GM21619 (cell line): ENCODE measurements around the gene CADM2.

Source experiments
- ATAC-seq: cut with Tn5 transposase; IDR thresholded peaks from one replicate; pipeline ENCODE4 v1.9.1; 2021; ENCODE audit not compliant: unreplicated experiment

Gene CADM2

DNA sequence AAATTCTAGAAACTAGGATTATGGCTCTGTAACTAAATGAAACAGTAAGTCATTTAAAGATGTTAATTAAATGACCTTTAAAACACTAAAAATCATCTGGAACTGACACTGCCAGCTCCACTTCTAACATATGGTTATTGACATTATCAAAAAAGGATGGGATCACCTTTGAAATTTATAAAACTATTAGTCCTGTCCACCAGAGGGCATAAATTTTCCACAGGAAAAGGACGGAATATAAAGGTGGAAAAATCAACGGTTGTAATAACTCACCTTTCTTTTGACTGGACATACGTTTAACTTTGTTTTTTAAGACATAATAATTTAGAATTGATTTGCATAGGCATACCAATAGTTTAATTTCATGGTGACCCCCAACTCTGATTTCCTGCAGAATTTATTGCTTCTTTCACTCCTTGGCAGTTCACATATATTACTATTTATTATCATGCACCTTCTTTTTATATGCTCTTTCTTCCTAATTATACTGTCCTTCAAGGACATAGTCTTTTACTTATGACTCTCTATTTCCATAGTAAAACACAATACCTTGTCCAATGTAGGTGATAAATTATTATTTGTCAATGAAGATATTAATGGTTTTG is 345.7 kb downstream of the CADM2 start:
- ATAC-seq = no peak

DNA sequence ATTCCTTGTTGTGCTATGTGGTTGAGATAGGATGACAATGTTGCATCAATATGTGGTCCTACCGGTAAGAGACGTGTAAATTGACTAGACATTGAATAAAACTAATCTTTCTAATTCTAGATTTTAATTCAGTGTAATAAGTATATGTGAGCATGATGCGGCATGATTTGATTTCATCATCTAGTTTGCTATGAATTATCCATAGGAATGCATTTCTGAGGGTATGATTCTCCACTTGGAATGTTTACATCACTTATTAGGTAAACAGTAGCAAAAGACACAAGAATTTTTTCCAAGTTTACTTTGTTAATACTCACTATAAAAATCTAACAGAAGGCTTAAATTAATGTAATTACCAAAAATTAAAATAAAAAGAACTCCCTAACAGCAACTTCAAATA is 353.5 kb downstream of the CADM2 start:
- no peak for ATAC-seq

DNA sequence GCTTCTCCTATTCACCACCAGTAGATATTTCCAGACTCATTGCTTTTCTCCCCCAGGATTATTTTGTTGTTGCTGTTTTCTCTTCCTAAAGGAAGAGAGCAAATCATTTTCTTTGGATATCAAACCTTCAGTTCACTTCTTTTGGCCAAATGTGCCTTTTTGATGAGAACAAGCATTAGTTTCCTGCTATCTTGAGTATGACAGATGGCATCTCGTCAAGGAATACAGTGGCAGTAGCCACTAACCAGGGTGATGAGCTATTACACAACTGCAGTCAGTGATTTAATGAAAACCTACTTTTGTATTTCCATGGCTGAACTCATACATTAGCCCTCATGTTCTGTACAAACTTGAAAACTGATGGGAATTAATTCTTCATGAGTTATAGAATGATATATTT is 354.6 kb downstream of the CADM2 start:
- no peak for ATAC-seq

DNA sequence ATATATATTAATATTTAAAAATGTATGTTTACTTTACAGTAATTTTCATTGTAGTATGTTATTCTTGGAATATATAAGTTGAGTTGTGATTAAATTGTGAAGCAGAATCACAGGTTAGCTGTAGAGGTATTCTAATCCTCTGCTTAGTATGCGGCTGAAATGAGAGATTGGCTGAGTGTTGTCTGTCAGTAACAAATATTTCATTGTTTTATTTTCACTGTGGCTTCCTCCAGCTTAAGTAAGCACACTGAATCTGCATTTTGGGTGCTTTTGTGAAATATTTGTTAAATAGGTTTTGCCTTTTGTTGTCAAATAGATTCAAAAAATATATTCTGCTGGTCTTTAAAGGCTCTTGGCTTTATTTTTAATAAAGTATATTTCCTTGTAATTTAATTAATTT is 357.5 kb downstream of the CADM2 start:
- no peak for ATAC-seq

DNA sequence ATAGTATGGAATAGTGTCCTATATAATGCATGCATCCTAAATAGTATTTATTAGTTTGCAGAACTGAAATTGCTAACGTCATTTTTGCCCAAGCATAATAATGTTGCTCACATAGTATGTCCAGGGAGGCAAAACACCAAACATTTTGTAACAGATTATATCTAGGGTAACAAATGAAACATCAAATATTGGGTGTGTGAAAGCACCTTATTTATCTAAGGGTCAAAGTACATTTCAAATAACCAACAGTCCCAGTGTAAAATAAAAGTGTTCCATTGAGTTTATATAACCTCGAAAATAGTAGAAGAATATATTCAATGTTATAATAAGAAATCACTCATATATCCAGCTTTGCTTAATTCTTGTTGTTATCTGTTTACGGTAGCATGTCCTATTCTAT is 363.1 kb downstream of the CADM2 start:
- no peak for ATAC-seq

DNA sequence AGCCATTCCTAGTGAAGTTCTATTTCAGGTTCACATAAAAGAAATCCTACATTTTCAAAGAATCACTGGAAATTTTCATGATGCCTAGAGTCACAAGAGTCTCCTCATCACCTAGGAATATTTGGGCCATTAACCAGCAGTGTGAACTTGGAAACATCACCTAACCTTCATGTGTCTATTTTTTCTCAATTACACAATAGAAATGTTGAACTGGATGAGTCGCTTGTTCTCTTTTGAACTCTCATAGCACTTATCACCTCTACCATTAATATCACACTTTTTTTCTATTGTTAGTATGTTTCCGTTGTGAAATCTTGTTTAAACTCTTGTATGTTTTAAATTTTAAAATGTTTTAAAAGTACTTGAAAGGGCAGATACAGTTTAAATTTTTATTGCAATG is 371.3 kb downstream of the CADM2 start:
- ATAC-seq = no peak

DNA sequence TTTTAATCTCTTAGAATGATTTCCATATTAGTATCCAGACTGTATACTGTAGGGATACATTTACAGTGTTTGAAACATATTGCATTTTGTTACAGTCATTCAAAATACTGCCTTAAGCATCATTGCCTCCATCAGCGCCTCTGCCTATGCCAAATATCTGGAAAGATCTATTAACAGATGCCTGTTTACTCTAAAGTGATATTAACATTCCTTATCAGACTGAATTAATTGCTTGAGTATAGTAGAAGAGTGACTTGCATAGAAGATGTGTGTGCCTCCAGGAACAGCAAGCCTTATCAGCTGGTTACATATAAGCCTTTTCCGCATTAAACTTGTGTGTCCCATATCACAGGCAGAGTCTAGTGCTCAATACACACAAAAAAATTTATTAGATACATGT is 379.1 kb downstream of the CADM2 start:
- ATAC-seq = no peak

DNA sequence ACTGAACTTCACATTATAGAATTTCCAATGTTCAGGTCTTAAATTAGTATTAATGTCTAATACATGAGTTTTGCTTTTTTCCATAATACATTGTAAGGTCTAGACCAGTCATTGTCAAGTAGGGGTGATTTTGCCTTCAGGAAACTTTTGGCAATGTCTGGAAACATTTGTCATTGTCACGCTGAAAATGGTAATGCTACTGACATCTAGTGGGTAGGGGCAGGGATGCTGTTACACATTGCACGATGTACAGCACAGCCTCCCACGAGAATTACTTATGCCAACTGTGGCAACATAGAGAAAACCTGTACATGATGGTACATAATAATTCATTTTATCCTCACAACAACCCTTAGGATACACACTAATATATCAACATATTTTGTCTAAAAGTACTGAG is 384.1 kb downstream of the CADM2 start:
- ATAC-seq = no peak

DNA sequence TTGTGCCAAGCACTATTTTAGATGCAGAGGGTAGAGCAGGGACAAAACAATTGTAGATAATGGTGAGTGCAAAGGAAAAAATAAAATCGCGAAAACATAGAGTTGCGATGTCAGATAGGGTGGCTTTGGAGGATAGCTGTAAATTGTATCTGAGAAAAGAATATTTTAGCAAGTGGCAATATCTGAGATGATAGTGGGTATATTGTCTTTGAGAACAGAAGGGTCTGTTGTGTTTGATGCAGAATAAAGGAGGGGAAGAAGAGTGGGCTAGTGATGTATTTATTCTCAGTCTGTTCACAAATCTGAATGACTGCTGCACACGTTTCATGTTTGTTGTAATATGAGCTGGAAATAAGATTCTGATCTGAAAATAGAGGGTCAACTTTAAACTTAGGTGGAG is 396.8 kb downstream of the CADM2 start:
- no peak for ATAC-seq

DNA sequence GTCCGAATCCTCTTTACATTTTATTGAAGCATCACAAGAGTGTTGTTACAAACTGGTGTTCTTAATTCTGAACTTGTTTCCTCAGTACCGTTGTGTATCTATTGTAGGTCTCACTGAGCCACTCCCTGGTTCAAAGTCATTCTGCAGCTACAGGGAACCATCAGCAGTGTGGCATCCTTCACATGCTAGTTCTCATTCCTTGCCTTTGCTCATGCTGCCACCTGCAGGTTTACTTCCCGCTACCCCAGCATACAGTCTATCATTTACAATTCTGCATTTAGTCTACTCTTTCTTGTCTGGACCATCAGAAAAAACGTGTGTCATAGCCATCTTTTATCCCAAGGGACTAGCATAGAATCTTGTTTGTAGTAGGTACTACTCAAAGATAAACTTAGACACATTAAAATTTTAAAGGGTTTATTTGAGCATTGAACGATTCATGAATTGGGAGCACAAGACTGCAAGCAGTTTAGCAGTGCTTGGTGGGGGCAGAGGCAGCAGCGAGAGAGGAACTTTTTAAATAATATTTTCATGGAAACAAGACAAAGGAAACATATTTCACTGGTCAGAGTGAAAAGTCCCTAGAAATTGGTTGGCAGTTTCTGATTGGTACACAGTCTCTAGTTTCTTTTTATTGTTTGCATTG is 402.1 kb downstream of the CADM2 start:
- peak; percentile 65 for ATAC-seq

DNA sequence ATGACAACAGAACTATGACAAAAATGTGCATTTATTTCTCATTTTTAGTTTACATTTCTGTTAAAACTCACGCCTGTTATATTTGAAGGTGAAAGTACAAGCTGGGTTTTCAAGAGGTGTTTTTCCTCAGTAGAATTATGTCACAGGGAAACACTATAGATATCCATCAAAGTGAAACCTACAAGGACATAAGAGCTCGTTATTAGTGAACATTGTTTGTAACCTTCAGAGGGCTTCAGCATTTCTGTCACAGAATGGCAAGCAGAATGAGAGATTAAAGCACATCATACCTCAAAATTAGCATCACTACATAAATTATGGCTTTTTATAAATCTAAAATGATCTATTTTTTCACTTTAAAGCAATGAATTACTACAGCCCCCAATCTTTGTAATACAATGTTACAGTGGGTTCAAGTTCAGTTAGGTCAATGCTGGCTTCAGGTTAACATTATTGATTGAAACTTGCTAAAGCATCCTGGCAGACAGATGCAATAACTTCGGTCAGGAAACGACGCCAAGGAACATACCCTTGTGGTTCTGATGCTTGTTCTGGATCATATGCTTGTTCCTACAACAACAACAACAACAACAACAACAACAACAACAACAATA is 405.6 kb downstream of the CADM2 start:
- no peak for ATAC-seq

DNA sequence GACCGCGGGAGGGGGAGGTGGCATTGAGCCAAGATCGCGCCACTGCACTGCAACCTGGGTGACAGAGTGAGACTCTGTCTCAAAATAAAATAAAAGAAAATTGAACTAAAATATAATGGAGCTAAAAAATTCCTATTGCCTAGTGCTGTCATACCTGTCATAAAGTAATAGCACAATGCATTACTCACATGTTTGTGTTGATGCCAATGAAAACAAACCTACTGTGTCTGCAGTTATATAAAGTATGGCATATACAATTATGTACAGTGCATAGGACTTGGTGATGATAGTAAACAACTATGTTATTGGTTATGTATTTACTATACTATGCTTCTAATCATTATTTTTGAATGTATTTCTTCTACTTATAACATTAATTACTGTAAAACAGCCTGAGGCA is 411.6 kb downstream of the CADM2 start:
- ATAC-seq = no peak

DNA sequence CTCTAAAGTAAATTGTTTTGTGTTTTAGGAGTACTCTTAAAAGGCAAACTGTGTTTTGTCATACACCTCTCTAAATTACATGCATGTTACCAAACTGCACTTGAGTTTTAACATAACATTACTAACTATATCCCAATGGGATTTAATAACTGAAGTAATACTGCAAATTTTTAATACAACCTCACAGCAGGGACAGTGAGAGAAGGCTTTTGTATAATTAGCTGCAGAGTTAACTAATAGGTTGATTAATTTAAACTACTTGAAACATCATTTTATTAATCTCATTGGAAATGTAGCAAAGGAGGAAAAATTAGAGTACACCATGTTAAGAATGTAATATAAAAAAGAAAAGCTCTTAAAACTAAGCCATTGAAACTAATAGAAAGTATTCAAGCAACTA is 417.3 kb downstream of the CADM2 start:
- no peak for ATAC-seq

DNA sequence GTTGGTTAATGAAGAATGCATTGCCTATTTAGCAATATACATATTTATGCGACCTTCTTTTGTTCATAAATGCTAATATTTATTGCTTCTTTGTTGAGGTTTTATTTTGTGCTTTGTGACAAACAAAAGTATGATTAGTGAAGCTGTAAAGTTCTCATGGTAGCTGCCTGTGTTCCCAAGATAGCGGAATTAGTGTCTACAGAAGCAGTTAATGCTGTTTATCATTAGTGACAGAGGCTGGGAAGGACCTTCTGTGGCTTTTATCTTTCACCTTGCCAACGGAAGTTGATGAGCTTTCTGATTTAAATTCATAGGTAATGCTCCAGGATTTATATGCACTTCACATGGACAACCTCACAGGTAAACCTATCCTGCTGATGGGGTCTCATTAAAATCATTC is 418.3 kb downstream of the CADM2 start:
- no peak for ATAC-seq

DNA sequence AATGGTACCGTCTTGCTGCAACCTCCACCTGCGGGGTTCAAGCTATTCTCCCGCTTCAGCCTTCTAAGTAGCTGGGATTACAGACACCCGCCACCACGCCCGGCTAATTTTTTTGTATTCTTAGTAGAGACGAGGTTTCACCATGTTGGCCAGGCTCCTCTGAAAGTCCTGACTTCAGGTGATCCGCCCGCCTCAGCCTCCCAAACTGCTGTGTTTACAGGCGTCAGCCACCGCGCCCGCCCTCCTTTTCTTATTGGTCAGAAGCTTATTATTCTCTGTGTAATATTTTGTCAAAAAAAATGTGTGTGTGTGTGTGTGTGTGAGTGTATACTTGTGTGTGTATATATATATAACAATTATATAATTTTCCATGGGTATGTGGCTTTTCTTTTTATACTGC is 425.6 kb downstream of the CADM2 start:
- no peak for ATAC-seq

DNA sequence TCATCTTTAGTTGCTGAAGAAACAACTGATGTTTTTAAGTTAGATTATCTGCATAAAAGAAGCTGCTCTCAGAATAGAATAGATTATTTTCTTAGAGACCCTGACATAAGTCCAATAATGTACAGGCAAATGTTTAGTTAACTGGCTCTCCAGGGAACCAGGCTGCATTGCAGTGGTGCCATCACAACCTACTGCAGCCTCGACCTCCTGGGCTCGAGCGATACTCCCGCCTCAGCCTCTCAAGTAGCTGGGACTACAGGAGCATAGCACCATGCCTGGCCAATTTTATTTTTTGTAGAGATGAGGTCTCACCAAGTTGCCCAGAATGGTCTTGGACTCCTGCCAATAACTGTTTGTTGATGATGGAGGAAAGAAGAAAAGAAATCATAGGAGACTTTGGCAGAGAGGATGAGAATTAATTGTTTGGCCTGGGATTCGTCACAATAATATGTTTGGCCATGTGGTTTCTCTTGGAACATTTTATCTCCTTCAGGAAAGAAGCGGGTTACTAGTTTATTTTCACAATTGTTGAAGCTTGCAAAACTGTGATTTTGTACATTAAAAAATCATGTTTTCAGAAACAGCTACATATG is 429.2 kb downstream of the CADM2 start:
- no peak for ATAC-seq

DNA sequence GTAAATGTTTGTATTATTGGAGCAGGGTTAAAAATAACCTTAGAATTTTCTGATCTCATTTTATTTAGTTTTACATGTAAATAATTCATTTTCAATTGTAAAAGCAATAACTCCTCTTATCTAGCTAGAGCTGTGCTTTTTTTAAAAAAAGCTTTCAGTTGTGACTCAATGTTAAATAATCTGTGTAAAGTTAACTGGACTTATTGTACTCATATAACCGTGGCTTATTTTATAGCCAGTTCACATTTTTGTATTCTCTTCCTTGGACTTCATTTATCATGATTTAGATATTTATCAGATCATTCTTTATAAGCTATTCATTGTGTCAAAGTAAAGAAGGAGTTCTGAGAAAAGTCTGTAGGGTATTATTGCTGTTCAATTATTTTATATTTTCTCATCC is 435.6 kb downstream of the CADM2 start:
- no peak for ATAC-seq

DNA sequence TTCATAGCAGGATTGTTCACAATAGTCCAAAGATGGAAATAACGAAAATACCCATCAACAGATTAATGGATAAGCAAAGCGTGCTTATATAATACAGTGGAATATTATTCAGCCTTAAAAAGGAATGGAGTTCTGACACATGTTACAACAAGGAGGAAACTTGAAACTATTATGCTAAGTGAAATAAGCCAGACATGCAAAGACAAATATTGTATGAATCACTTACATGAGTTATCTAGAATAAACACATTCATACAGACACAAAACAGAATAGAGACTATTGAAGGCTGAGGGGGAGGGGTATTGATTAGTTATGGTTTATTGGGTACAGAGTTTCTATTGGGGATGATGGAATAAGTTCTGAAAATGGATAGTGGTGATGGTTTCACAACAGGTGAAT is 438.6 kb downstream of the CADM2 start:
- ATAC-seq = no peak

DNA sequence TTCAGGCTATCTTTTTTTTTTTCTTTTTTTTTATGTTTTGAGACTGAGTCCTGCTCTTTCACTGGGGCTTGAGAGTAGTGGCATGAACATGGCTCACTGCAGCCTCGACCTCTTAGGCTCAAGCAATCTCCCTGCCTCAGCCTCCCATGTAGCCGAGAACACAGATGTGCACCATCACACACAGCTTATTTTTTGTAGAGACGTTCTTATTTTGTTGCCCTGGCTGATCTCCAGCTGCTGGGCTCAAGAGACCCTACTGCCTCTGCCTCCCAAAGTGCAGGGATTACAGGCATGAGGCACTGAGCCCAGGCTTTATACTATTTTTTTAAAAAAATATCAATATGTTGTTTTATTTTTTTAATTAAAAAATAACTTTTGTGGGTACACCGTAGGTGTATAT is 467.3 kb downstream of the CADM2 start:
- ATAC-seq = no peak

DNA sequence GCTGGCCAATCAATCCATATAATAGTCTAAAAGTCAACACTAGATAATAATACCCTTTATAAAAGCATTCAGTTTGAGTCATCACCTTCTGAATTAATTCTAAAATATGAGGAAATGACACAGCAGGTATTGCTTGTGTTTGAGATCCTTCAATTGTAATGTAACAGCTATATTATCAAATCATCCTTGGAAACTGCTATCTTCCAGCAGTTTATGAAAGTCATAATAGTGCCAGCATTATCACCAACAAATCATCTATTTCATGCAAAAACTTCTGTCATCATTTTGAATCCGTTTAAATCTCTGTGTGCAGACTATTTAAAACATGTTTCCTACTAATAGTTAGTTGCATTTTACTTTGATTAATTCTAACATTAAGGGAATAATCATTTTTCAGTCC is 468.7 kb downstream of the CADM2 start:
- no peak for ATAC-seq

DNA sequence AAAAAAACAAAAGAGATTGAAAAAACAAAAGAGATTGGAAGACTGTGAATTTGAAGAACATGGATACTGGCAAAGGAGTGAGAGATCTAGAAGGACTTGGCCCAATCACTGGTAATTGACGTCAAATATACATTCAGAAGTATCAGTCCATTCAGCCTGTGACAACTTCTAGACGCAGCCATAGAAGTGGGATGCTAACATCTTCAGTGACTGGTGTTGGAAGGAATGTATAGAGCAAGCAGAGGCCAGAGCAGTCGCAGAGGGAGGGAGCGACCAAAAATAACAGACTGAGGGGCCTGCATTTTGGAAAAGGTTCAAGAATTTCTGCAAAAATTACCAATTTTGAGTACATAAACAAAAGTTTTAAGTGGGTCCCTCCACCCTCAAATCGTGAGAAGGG is 473.3 kb downstream of the CADM2 start:
- no peak for ATAC-seq

DNA sequence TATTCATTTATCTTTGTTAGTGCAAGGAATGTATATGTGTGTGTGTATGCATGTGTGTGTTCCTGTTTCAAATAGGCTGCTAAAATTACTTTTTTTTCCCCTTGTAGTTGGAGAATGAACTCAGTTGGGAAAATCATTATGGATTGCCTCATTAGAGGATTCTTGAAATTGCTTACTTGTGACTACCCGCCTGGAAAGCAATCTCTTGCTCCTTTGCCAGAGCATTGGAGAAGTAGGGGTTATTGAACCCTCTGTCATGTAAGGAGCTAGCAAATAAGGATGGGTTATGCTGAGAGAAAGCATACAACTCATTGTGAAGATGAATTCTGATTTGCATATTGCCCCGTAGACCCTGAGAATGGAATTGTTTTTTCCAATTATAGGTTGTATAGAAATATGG is 474.5 kb downstream of the CADM2 start:
- ATAC-seq = no peak
